IMR-90 (cell line): ENCODE results near the gene OR4D11.

Source experiments
- CTCF ChIP-seq: conservative IDR thresholded peaks from 2 replicates; pipeline ENCODE4 v1.5.1; 2012; ENCODE audit warnings: mild to moderate bottlenecking, low read depth, low read length, improper control_type of control experiment
- MXI1 ChIP-seq: IDR thresholded peaks from 2 replicates; pipeline ENCODE4 v1.6.1; 2012; ENCODE audit warnings: low read depth, mild to moderate bottlenecking, low read length, moderate library complexity, borderline replicate concordance
- POLR2A ChIP-seq: IDR thresholded peaks from 2 replicates; pipeline ENCODE4 v1.6.1; 2012; ENCODE audit warnings: mild to moderate bottlenecking, low read depth, low read length
- SMC3 ChIP-seq: fragments of 150-350 bp; IDR thresholded peaks from 2 replicates; pipeline ENCODE4 v1.6.1; 2016; ENCODE audit warnings: low read depth, mild to moderate bottlenecking, antibody characterized with exemption, low read length, moderate library complexity

- TF ChIP-seq CTCF = no peak
- no peak for TF ChIP-seq MXI1
- no peak for TF ChIP-seq SMC3
- TF ChIP-seq POLR2A = no peak
Observed at GRCh38 chr11:59553323-59553722, 49.9 kb downstream of the OR4D11 start.
